NCI-H1105 (cell line): ENCODE results near the gene IQCE.
"Not testable (repeated sequence)": the region's sequence is repeated elsewhere in the genome, so short reads cannot be mapped to it uniquely, and the experiment has no call there.

Experiments
- DNase-seq: peaks from one replicate; lab custom pipeline; 2025; lab: John Stamatoyannopoulos, UW

The IQCE gene

GRCh38 chr7:2602406-2603043 lies 43.7 kb downstream of the IQCE start:
- no peak for DNase-seq

GRCh38 chr7:2603044-2603965 lies 44.5 kb downstream of the IQCE start:
- no peak for DNase-seq

DNA sequence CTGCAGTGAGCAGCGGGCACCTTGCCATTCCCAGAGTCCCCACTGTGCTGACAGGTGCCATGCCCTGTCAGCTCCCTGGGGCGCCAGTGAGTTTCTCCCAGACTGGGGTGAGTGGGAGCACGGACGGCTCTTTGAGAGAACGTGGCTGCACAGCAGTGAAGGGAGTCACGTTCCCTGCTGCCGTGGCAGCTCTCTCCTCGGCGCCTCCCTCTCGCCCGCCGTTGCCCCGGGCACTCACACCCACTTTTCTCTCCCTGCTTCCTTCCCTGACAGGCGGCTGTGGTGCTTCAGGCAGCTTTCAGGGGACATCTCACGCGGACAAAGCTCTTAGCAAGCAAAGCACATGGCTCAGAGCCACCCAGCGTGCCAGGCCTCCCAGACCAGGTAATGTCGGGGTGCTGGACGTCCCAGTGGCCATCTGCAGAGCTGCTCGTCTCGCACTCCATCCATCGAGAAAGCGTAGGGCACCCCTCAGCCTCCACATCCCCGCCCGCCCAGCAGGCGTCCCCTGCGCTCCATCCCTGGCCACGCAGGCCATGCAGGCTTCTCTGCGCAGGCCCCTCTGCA lies 45.9 kb downstream of the IQCE start:
- DNase-seq, result no peak

GRCh38 chr7:2605608-2606538 lies 47.1 kb downstream of the IQCE start:
- no peak for DNase-seq

GRCh38 chr7:2606539-2606936 lies 47.8 kb downstream of the IQCE start:
- DNase-seq, result no peak

DNA sequence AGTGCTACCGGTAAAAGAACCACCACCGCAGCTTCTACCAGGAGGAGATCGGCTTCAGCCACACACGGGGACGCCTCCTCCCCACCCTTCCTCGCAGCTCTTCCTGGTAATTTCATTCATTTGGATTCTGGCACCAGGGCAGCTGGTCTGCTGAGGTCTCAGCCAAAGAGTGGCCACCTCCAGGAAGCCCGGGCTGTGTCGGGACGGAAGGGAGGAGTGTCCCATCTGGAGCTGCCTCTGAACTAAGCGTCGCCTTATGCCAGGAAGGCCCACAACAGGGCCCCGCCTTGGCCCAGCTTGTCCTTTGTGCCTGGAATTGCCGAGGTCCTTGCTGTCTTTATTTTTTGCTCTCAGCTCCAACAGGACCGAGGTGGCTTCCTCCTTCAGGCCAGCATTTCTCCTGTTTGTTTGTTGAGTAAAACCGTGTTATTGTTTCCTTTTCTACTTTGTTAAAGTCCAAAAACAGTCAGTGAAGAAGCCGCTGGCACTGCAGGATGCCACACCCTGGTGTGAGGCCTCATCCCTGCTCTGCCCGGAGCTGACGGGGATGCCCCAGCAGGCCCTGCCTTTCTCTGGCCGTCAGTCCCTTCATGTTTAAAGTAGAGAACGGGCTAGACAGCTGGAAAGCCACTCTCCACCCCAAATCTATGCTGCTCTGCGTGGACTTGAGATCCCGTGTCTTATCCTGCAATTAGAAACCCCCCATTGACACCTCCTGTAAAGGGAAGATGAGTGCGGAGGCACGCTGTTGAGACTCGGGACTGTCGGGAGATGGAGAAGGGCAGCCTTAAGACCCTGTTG lies 48.5 kb downstream of the IQCE start:
- DNase-seq, result no peak

DNA sequence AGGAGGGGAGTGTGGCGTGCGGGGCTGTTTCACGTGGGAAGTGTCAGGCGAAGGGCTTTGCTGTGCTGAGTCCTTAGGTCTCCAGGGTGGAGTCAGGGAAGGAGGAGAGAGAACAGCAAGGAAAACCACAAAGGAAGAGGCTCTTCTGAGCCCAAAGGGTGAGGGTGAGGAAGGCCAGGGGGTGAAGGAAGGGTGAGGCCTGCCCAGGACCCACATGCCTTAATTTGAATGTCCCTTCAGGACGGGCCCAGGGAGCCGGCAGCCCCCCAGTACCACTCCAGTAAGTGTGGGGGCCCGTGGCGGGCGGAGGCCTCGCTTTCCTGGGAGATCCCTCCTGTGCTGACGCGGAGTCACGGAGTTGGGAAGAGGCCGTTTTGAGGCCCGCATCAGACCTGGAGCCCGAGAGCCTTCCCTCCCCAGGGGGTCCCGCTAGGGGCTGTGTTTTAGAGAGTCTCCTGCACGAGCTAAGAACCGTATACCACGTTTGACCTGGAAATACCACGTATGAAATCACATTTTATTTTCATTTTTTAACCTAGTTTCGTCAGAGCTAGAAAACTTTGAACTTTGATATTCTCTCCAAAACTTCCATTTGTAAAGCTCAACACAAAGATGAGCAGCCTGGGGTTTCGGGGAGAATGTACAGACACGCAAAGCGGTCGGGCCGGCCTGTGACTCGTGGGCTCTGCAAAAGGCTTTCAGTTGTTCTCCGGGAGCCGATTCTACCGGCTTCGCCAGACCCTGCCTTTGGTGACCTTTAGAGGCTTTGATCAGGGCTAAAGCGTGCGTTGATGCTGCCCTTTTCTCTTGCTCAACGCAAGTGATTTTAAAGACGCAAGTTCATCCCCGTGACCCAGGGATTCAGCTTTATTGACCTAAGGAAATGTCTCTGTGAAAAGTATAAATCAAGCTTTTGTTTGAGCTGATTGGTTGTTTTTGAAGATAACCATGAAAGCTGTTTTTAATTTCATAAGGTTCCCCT lies 49.4 kb downstream of the IQCE start:
- DNase-seq, result no peak

GRCh38 chr7:2608921-2609411 lies 50.2 kb downstream of the IQCE start:
- DNase-seq, result no peak

GRCh38 chr7:2609646-2610045 lies 50.9 kb downstream of the IQCE start:
- not testable (repeated sequence) for DNase-seq

DNA sequence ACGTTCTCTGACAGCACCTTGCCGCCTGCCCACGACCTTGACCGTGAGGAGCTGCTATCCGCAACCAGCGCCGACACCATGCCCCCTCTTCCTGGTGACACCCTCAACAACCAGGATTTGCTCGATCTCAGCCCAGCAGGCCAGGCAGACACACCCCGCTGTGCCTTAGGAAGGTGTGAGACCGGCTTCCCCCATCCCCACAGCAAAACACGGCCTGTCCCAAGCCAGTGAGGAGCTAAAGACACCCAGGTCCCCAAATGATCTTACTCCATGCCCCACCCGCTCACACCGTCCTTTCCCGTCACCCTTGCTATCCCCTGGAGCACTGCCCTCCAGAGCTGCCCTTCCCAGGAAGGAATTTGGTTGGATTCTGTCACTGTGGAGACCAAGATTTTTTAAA lies 51.7 kb downstream of the IQCE start:
- no peak for DNase-seq

- DNase-seq, result no peak
Observed at GRCh38 chr7:2610898-2611297, 52.1 kb downstream of the IQCE start.

GRCh38 chr7:2611401-2611800 lies 52.6 kb downstream of the IQCE start:
- DNase-seq, result no peak

GRCh38 chr7:2611922-2612321 lies 53.1 kb downstream of the IQCE start:
- DNase-seq, result no peak

DNA sequence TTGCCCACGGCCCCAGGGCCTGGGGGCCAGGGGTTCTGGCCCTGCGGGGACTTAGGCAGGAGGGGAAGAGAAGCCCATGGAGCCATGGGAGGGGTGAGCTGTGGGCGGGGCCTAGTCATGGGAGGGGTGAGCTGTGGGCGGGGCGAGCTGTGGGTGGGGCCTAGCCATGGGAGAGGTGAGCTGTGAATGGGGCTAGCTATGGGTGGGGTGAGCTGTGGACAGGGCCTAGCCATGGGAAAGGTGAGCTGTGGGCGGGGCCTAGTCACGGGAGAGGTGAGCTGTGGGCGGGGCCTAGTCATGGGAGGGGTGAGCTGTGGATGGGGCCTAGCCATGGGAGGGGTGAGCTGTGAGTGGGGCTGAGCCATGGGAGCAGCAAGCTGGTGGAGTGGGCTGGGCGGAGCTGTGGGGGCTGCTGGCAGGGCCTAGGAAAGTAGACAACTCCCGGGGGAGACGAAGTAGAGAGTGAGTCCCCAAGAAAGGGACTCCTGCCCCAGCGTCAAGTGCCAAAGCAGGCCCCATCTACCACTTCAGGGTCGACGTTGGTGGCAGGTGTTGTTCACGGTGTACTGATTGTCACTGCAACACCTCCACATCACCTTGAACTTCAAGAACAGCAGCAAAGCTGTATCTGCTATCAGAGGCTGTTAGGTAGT lies 53.8 kb downstream of the IQCE start:
- DNase-seq, result no peak

- no peak for DNase-seq
Observed at GRCh38 chr7:2613098-2613930, 54.5 kb downstream of the IQCE start.

DNA sequence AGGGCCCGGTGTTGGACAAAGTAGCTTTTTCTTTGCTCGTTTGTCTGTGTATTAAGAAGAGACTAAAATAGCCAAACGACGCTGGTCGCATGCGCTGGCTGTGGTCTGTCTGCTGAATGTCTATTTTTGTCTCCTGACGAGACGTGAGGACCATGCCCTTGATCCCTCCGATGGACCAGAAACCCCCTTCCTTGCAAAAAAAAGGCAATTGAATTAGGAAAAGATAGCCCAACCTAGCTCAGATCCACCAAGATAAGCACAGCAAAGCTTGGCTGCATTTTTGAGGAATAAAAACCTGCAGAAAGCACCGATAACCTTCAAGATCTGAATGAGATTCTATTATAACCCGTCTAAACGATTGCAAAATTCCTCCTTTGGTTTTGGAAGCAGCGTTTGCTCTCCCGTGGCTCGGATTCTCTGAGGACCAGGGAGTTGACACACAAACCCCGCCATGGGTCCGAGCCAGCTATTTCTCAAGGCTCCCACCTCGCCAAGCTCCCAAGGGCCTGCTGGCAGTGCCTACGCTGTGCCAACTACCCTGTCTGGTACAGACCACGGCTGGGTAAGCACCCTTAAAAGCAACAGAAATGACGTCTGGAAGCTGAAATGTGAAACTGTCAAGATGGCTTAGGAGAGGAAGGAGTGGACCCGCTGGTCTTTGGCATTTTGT lies 55.3 kb downstream of the IQCE start:
- DNase-seq, result peak; percentile 41

DNA sequence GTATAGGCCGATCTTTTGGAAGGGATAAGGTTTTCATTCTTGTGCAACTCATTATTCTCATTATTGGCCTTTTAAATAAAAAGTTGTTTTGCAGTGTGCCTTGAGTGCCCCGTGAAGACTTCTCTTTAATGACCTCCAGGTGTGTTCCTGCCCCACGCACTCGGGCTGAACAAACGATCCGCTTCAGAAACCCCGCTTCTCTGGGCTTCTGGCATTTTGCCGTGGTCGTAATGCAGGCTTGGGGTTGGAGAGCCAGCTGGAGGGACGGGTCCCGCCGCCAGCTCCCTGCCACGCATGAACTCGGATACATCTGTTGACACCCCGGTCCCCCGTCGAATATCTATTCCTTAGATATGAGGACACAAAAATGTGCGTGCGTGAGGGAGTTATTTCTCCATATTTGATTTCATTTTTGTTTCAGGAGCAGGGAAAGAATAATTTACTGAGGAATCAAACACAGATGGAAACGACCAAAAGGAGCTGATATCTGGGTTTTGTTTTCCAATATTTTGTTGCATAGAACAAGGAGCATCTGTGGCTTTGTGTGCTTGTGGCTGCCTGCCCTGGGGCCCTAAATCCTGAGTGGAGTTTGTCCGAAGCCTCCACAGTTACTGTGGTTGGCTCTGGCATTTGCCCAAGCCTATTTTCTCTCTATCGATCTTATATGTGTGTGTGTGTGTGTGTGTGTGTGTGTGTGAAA lies 56.0 kb downstream of the IQCE start:
- DNase-seq, result peak; percentile 46
